HG03039 (cell line): ENCODE measurements around the gene ZPBP2.
A peak's percentile ranks its signal among the peaks of the same experiment; 100 is the strongest.
"Not testable (repeated sequence)": the region's sequence is repeated elsewhere in the genome, so short reads cannot be mapped to it uniquely, and the experiment has no call there.

Experiments used
- ATAC-seq: cut with Tn5 transposase; IDR thresholded peaks from one replicate; pipeline ENCODE4 v1.9.1; 2021; ENCODE audit warnings: mild to moderate bottlenecking, moderate library complexity; ENCODE audit not compliant: unreplicated experiment

The ZPBP2 gene, protein sequence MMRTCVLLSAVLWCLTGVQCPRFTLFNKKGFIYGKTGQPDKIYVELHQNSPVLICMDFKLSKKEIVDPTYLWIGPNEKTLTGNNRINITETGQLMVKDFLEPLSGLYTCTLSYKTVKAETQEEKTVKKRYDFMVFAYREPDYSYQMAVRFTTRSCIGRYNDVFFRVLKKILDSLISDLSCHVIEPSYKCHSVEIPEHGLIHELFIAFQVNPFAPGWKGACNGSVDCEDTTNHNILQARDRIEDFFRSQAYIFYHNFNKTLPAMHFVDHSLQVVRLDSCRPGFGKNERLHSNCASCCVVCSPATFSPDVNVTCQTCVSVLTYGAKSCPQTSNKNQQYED

DNA sequence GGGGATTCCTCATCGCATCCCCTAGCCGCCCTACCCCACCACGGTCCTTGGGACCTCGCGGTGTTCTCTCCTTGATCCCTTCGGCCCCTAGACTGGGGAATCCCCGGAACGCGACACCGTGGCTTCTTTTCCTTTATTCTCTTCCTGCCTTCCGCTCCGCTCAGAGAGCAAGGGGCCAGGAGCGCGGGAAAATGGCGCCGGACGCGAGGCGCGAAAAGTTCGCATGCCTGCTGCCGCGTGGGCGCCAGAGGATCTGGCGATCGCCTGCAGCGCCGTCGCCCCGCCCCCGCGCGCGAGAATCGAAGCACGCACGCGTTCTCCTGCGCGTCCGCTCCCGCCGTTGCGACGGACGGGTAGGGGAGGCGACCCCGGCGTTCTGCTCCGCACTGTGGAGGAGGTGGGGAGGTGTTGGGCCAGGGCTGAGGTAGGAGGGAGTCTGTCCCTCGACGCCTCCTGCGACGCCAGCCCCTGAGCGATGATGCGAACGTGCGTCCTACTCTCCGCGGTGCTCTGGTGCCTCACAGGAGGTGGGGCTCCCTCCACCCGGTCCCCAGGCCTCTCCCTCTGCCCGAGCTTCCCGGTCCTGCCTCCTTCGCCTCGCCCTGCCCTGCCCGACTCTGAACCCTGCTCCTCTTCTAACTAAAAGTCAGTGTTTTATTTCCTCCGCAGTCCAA, at the start of gene ZPBP2:
TSS of gene ZPBP2 (plus strand) at position 323 of the 674 bp plus-strand sequence. CDS start at position 476, 153 bp downstream.
- ATAC-seq = peak; percentile 20

DNA sequence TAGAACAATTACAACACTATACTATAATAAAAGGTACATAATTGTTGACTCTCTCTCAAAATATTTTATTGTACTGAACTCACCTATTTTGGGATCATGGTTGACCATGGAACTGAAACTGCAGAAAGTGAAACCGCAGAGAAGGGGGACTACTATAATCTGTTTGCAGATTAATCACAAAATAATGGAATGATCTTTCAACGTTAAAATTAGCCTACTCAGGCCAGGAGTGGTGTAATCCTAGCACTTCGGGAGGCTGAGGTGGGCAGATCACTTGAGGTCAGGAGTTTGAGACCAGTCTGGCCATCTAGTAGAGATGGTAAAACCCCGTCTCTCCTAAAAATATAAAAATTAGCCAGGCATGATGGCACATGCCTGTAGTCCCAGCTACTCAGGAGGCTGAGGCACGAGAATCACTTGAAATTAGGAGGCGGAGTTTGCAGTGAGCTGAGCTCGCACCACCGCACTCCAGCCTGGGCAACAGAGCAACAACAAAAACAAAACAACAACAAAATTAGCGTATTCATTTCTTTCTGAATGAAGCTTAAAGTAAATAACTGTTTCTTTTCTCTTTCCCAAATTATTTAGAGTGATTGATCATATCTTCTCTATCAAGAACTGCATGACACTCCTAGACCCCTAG, 49.5 kb upstream of the ZPBP2 start:
- no peak for ATAC-seq

DNA sequence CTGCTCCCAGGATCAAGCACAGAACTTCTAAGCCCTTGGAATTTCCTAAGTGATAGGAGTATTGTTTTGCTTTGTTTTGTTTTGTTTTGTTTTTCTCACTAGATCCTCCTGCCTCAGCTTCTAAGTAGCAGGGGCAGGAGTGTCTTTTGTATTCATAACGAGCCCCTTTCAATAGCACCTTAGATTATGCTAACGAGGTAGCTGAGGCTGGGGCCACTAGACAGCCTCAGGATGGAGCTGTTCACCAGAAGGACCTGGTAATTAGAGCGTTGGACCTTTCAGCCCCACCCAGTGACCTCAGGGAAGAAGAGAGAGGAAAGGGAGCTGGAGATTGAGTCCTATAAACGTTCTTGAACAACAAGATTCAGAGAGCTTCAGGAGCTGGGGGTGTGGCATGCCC, 47.5 kb upstream of the ZPBP2 start:
- ATAC-seq = no peak

DNA sequence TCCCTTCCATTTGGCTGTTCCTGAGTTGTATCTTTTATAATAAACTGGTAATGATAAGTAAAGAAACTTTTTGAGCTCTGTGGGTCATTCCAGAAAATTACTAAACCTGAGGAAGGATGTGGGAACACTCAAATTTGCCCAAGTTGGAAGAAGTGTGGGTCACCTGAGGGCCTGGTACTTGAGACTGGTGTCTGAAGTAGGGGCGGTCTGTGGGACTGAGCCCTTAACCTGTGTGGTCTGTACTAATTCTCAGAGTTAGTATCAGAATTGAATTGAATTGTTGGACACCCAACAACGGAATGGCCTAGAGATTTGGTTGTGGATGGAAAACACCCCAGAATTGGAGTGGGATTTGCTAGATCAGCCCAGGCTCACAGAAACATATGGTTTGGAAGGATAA, 47.0 kb upstream of the ZPBP2 start:
- ATAC-seq = no peak

DNA sequence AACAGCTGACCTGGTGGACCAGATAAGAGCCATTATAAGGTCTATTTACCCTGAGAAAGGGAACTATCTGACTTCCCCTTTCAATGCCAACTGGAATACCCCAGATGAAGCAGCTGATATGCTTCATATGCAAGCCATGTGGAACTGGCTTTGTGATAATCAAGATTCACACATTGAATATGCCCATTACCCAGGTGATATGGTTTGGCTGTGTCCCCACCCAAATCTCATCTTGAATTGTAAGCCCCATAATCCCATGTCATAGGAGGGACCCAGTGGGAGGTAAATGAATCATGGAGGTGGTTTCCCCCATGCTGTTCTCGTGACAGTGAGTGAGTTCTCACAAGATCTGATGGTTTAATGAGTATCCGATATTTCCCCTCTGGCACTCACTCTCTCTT, 46.0 kb upstream of the ZPBP2 start:
- no peak for ATAC-seq

DNA sequence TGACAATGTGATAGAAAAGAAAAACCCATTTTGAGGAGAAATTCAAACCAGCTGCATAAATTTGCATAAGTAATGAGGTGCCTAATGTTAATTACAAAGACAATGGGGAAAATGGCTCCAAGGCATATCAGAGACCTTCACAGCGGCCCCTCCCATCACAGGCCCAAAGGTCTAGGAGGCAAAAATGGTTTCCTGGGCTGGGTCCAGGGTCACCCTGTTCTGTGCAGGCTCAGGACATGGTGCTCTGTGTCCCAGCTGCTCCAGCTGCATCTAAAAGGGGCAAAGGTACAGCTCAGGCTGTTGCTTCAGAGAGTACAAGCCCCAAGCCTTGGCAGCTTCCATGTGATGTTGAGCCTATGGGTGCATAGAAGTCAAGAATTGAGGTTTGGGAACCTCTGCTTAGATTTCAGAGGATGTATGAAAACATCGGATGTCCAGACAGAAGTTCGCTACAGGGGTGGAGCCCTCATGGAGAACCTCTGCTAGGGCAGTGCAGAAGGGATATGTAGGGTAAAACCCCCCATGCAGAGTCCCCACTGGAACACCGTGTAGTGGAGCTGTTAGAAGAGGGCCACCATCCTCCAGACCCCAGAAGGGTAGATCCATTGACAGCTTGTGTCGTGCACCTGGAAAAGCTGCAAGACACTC, 44.5 kb upstream of the ZPBP2 start:
- ATAC-seq = no peak

DNA sequence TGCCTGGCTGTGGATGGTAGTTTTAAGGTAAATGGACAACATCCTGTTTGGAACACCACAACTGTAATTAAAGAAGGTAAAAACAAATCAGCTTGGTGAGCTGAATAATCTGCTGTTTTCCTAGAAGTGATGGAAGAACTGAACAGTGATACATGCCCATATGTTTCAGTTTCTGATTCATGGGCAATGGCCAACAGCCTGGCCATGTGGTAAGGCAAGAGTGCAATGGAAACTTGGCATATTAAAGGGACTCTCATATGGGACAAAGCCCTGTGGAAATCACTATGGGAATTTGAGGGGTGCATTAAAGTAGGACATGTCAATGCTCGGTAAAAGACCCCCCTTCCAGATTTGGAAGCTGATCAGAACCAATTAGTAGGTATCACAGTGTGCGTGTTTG, 41.7 kb upstream of the ZPBP2 start:
- ATAC-seq = no peak

DNA sequence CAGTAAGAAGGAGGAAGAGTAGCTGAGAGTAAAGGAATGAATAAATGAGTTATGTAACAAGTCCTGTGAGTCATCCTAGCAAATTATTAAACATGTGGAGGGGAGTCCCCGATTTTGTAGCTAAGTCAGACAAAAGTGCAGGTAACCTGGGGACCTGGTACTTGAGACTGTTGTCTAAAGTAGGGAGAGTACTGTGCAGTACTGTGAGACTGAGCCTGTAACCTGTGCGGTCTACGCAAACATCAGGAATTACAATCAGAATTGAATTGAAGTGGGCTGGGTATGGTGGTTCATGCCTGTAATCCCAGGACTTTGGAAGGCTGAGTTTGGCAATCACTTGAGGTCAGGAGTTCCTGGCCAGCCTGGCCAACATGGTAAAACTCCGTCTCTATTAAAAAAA, 39.6 kb upstream of the ZPBP2 start:
- ATAC-seq = no peak

DNA sequence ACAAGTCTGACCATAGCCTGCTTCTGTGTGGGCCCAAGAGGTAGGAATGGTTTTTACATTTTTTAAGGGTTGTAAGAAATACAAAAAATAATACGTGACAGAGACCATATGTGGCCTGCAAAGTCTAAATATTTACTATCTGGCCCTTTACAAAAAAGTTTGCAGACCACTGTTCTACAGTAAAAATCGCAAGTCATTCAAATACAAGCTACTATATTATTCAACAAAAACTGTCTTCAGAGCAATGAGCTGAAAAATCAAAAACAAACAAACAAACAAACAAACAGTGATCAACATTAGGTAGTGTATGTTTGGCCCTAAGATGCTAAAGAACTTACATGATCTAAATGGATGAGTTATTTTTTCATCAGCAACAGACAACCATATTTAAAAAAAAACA, 36.4 kb upstream of the ZPBP2 start:
- ATAC-seq = no peak

DNA sequence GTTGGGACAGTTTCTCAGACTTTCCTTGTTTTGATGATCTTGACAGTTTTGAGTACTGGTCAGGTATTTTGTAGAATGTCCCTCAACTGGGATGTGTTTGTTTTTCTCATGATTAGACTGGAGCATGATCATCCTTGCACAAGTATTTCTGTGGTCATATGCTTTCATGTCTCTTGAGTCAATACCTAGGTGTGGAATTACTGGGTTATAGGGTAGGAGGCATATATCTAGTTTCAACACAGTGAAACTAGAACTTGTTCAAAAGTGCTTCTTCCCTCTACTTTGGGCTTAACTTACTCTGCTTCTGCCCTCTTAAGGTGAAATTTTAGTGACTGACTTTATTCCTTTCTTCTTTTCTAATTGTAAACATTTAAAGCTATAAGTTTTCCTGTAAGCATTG, 34.0 kb upstream of the ZPBP2 start:
- no peak for ATAC-seq

DNA sequence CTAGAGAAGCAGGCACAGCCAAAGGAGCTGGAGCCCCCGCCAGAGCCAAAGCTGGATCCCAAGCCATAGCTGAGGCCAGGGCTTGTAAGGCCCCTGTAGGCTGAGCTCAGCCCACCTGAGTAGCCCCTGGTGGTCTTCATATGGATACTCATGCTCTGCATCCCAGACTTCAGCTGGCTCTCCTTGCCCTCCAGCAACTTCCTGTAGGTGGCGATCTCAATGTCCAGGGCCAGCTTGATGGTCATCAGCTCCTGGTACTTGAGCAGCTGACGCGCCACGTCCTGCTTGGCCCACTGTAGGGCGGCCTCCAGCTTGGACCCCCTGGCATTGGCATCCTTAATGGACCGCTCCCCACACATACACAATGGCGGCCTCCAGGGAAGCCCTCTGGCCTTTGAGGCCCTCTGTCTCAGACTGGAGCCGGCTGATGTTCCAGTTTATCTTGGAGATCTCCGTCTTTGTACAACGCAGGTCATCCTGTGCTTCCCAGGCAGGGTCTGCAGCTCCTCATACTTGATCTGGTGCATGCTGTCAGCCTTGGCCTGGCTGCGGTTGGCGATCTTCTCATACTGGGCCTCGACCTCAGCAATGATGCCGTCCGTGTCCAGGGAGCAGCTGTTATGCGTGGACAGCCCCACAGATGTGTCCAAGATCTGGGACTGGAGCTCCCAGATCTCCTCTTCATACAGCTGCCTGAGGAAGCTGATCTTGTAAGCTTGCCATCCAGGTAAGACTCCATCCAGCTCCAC, 32.8 kb upstream of the ZPBP2 start:
- ATAC-seq = no peak

DNA sequence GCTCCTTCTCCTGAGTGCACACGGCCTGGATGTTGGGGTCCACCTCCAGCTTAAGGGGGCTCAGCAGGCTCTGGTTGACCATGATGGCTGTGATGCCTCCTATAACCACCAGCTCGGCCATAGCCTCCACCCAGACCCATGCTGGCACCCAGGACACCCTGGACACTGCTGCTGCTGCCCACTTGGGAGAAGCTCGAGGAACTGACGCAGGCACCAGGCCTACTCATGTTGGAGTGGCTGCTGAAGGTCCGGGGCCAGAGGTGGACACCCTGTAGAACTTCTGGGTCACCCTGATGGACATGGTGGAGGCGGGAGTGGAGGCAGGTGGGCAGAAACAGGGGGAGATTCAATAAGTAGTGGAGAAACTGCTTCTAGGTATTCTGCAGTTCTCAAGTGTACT, 31.9 kb upstream of the ZPBP2 start:
- ATAC-seq = no peak

DNA sequence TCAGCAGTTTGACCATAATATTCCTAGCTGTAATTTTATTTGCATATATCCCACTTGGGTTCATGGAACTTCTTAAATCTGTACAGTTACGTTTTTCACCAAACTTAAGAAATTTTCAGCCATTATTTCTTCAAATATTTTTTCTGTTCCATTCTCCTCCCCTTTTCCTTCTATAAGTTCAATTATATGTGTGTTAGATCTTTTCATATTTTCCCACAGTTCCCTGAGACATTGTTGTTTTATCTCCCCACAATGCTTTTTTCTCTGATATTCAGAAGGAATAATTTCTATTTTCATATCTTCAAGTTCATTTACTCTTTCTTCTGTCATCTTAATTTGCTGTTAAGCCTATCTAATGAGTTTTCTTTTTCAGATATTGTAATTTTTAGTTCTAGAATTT, 29.9 kb upstream of the ZPBP2 start:
- ATAC-seq = no peak

DNA sequence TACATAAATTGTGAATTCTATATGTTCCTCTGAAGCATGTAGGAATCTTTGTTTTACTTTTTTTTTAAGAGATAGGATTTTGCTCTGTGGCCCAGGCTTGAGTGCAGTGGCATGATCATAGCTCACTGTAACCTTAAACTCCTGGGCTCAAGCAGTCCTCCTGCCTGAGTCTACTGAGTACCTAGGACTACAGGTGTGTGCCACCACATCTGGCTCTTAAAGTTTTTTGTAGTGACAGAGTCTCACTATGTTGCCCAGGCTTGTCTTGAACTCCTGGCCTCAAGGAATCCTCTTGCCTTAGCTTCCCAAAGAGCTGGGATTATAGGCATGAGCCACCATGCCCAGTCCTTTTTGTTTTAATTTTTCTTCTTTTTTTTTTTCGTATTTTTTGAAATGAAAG, 29.2 kb upstream of the ZPBP2 start:
- ATAC-seq = no peak

DNA sequence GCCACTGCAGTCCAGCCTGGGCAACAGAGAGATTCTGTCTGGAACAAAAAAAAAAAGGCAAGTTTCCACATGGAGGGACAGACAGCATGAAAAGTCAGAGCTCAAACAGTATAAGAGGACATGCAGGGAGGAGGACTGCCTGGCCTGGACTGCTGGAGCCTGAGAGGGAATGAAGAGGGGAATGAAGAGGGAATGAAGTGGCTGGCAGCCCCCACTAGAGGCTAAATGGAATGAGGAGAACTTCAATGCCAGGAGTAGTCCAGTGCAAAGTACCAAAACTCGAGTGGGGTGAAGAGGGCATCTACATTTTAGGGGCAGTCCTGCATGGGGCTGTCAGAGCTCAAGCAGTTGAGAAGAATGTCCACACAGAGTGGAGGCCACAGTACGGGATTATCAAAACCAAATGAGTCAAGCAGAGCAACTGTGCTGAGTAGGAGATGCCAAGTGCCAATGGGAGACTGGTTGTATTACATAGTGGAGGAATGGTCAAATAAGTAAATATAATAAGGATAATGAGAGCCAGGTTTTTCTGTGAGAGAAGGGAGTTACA, 26.8 kb upstream of the ZPBP2 start:
- ATAC-seq = no peak

DNA sequence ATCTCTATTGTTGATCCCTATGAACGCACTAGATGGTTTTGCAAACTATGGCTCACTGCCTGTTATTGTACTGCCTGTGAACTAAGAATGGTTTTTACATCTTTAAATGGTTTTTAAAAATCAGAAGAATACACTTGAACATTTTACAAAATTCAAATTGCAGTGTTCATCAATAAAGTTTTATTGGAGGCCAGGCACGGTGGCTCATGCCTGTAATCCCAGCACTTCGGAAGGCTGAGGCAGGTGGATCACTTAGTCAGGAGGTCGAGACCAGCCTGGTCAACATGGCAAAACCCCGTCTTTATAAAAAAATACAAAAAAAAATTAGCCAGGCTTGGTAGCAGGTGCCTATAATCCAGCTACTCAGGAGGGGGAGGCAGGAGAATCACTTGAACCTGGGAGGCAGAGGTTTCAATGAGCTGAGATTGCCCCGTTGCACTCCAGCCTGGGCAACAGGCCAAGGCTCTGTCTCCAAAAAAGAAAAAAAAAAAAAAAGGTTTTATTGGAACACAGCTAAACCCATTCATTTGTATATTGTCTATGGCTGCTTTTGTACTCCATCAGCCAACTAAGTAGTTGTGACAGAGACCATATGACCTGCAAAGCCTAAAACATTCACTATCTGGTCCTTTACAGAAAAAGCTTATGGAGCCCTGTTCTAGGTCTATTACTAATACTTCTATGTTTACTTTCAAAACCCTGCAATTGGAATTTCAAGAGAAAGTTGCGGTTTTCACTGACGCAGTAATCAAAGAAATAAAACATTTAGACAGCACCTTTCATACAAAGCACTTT, 22.8 kb upstream of the ZPBP2 start:
- ATAC-seq = no peak

DNA sequence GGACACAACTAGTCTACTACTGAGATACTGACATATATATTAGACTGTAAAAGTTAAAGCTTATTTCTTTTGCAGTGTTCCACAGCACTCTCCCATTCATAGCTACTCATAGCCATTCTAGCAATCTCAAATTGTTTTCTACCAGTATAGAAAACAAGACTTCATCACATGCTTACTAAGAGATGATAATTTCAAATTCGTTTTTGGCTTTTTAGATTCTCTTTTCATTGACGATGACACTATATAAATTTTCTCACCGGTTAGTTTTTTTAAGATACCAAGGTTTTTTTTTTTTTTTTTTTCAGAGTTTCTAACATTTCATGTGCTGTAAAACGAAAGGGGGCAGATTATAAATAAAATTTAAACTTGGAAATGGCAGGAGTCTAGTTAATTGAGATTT, 21.8 kb upstream of the ZPBP2 start:
- no peak for ATAC-seq

DNA sequence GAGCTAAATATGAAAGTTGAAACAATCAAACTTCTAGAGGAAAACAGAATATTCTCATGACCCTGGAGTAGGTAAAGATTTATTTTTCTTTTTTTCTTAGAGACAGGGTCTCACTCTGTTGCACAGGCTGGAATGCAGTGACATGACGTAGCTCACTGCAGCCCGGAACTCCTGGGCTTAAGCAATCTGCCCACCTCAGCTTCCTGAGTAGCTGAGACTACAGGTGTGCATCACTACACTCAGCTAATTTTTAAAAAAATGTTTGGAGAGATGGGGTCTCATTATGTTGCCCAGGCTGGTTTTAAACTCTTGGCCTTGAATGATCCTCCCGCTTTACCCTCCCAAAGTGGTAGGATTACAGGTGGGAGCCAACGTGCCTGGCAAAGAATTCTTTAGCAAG, 19.4 kb upstream of the ZPBP2 start:
- ATAC-seq = no peak

DNA sequence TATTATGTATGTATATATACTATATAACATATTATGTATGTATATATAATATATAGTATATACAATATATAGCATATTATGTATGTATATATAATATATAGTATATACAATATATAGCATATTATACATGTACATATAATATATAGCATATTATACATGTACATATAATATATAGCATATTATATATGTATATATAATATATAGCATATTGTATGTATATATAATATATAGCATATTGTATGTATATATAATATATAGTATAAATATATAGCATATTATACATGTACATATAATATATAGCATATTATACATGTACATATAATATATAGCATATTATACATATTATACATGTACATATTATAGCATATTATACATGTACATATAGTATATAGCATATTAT, 17.8 kb upstream of the ZPBP2 start:
- not testable (repeated sequence) for ATAC-seq

DNA sequence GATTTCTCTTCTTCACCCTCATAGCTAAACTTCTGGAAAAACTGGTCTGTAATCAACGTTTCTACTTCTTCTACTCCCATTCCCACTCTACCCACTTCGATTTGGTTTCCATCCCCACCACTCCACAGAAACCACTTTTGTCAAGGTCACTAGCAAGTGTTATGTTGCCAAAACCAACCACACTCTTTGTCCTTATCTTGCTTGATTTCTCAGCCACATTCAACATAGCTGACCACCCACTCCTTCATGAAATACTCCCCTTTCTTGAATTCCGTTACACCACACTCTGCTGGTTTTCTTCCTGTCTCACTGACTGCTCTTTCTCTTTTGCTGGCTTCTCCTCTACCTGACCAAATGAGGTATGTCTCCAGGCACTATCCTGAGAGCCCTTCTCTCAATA, 15.8 kb upstream of the ZPBP2 start:
- ATAC-seq = no peak
